NCI-H1048 (cell line): ENCODE results near the gene NSMCE1.

Experiments
- DNase-seq: peaks from one replicate; lab custom pipeline; 2025; lab: John Stamatoyannopoulos, UW

NSMCE1 gene

DNA sequence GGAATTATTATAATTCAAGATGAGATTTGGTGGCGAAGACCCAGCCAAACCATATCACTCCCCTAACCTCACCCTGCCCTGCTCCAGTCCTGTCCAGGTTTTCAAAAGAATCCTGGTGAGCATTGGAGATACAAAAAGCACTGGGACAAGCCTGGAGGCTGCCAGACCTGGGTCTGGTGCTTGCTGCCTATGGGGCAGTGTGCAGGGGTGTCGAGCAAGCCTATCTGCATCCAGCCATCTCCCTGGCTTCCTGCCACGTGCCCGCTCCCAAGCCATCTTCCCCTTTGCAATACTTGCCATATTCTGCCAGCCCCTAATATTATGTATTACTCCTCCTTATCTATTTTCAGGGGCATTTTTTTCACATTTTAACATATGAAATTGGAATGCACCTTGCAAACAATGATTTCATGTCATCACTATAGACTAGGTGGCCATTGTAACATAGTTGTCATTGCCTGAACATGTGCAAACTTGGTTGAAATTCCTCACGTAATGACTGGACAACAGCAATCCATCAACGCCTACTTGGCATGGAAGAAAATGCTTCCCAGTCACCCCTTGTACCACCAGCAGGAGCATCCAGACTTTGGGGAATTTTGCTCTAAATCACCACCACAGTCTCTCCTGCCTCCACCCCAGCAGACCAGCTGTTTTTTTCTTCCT is 73.4 kb downstream of the NSMCE1 start:
- DNase-seq = no peak

DNA sequence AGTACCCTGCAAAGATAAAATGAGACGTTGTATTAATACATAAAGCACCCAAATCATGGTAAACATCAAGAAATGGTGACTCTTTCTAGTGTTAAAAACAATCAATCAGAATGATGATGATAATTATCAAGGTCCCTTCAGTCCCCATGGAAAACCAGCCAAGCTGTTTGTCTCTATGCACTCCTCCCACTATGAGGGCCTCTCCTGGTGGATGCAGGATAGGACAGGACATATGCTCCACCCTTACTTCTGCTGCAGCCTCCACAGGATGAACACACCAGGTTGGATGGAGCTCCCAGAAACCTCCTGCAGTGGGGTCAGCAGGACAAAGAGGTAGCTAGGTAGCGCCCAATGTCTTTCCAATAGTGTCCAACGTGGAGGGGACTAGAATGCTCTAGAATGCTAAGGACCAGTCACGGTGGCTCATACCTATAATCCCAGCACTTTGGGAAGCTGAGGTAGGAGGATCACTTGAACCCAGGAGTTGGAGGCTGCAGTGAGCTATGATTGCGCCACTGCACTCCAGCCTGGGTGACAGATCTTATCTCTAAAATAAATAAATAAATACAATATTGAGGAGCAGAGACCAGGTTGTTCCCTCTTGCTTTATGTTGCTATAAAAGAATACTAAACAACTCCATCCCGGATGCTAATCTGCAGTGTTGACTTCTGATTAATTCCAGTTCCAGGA is 75.1 kb downstream of the NSMCE1 start:
- no peak for DNase-seq

DNA sequence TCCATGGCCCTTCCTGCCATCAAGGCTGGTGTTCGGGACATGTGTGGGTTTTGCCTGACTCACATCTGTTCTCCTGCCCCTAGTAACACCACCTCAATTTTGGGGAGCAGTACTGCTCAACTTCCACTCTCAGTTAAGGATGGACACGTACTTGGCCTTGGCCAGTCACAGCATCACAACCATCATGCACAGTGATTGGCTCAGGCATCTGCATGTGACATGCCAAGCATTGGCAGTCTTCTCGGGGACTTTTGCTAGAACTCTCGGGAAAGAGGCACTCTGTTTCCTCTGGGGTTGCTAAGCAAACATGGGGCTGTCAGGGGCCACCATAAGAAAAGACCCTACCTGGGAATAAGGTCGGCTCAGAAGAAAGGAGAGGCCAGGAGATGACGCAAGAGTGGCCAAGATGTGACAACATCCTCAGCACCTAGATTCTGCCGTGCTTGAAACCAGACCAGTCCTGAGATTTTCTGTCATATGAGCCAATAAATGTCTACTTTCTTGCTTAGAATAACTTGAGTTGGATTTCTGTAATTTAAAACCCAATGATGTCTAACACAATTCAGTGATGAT is 77.1 kb downstream of the NSMCE1 start:
- no peak for DNase-seq

DNA sequence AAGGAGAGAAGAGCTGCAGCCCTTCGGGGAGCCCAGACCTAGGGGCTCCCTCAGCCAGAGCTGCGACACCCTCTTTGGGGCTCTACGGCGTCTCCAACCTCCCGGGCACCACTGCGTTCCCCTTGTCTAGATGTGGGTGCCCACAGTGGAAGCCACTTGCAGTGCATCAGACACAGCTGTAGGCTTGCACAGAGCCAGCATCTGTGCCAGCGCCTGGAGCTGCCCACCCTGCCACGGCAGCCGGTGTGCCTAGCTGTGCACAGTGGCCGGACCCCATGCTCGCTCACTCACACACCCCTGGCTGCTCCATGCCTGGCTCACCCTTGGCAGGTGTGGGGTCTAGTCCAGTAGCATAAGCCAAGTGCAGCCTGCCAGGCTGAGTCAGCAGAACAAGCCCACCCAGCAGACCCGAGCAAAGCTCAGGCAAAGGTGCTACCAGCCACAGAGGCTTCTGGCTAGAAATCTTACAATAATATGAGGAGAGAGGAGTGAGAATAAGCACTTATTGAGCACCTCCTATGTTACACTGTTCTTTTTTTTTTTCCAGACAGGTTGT is 78.2 kb downstream of the NSMCE1 start:
- no peak for DNase-seq

DNA sequence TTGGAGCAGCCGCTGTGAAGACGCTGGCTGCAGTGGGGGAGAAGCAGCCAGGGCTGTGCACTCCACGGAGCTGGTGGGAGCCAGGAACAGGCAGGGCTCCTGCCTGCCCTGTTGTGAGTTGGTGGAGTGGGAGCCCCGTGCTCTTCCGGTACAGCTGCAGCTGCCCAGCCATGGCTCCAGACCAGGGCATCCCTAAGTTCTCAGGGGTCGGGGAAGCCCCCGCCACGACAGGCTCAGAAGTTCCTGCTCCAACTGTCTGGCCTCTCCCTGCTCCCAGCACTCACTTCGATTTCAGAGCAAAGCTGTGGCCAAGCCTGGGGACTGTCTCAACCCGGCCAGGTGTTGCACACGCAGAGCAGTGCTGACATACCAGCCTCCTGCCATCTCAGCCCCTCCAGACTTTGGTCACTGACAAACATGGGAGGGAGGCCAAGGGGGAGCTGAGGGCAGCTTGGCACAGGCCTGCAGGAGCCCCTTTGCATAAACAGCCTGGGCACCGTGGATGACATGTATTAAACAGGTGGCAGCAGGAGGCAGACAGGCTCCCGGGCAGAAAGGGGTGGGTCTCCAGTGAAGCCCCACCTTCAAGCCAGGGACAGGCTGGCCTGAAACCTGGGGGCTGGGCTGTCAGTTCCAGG is 79.1 kb downstream of the NSMCE1 start:
- no peak for DNase-seq

DNA sequence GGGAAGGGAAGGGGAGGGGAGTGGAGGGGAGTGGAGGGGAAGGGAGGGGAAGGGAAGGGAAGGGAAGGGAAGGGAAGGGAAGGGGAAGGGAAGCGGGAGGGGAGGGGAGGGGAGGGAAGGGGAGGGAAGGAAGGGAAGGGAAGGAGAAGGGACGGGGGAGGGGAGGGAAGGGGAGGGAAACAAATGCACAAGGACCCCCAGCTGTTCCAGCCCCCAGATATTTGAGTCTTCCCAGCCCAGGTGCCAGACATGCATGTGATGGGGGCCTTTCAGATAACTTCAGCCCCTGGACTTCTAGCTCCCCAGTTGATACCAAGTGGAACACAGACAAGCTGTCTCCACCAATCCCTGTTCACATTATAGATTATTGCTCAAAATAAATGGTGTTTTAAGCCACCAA is 79.9 kb downstream of the NSMCE1 start:
- no peak for DNase-seq

DNA sequence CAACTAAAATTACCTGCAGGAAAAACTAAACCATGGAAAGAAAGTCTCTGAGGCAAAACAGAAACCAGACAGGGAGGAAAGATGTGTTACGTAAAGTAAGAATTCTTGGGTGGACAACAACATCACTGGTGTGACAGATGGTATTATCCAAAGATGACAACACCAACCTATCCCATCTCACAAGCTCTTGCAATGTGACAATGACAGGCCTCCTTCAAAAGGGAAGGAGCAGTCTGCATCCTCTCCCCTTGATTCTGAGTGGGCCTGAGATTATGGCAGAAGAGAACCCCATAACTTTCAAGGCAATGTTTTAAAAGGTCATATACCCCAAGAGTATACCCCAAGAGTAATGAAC is 82.8 kb downstream of the NSMCE1 start:
- DNase-seq = no peak

DNA sequence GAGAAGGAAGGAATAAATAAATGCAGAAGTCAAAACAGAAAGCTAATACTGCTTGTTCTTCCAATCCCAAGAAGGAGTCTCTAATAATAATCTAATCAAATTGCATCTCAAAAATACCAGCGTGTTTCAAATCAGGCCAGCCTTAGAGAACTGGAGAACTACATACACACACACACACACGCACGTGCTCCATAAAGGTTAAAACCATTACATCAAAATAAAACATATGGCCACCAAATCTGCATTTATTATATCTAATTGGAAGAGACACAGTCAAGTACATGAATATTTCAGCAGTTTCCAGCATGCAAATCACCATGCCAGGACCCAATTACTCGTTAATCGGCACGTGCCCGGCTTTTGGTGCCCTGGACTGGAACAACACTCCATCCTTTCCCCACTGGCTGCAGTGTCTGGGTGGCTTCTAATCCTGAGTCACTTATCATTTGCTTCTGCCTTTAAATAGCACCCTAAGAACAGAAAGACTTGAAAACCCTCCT is 85.6 kb downstream of the NSMCE1 start:
- DNase-seq = no peak

DNA sequence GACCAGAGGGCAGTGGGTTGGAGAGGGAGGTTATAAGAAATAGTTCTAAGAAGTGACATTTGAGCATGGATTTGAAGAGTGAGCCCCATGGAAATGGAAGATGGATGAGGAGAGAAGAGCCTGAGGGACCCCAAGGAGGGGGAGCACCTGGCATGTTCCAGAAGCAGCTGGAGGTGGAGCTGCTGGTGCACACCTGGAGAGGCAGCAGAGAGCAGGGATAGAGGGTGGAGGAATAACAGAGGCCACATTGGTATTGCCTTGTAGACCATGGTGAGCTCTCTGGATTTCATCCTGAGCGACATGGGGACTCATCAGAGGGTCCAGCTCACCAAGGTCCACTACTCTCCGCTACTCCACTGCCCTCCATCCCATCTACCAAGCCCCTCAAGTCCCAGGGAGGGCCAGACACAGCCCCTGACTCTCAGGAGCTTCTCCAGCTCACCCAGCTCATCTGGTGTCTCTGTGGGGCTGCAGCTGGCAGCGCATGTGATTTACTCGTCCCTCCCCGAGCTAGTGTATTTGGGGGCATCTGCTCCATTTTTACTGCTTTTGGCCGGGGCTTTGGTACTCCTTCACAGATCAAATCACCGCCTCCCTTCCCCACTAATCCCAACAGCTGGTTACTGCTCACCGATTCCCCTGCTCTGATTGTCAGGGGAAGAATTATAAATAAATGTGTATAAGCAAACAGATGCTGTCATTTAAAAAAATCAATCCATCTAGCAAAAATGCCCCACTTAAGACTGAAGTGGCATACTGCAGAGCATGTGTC is 87.4 kb downstream of the NSMCE1 start:
- no peak for DNase-seq

DNA sequence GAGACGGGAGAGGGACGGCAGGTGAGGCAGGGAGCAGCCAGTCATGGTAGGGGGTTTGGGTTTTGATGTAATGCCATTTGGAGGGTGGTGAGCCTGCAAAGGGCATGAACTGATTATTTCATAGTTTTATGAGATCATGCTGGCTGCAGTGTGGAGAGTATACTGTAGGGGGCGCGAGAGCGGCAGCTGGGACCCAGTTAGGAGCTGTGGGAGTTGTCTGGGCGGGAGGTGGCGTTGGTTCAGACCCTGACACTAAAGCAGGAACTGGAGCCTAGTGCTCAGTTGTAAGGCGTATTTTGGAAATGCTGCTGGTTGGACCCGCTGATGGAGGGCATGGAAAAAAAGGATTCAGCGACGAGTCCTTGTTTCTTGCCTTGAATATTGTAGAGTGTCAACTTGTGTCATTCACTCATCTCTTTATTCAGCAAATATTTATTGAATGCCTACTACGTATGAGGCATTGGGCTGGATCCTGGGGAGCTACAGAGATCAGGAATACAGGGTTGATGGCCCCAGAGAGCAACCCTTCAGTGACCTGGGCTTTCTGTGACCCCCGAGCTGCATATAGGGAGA is 89.0 kb downstream of the NSMCE1 start:
- DNase-seq = no peak

DNA sequence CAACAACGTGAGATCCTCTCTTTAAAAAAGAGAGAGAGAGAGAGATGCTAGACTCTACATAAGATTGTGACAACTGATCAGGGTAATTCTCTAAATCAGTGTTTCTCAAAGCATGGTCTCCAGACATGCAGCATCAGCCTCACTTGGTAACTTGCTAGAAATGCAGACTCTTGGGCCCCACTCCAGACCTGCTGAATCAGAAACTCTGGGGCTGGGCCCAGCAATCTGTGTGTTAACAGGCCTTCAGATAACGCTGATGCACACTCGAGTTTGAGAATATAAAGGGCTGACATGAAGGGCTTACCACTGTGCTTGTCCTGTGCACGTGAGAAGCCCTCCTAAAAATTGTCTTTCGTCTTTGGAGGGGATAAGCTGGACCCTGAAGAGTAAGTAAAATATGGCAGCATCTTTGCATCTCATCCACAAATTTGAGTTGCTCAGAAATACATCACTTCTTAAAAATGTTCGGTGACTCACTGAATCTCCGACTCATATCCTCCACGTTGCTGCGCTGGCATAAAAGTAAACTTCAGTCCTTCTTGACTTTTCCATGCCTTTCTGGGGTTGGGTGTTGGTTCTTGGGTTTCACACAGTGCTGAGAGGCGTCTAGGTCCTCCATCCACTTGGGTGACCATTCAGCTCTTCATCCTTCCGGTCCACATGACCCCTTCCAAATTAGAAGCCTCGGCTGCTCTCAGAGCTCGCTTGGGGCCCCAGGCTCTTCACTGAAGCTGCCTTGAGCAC is 91.4 kb downstream of the NSMCE1 start:
- DNase-seq = no peak

DNA sequence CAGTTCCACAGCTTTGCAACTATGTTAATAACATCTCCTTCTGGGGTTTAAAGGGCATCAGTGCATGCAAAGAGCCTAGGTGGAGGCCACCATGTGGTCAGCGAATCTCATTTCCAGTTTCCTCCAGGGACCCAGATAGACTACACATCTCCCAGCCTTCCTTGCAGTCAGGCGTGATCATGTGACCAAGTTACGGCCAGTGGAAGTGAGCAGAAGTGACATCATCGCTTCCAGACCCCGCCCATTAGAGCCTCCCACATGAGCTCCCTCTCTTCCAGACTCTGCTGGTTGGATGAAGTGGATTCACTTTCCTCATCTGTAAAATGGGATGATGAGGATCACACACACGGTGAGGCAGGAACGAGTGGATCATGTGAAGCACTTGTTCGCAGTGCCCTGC is 92.7 kb downstream of the NSMCE1 start:
- DNase-seq = no peak
